GM12878 (cell line): Measurements from ENCODE around the gene ITGA3. TPM values are rescaled to one million over a fixed set of nuclear protein-coding genes. Genes with fewer than 3 reads are reported as not detected.

ENCODE experiments used
- BCL11A ChIP-seq: IDR thresholded peaks from 2 replicates; pipeline ENCODE4 v1.6.1; 2011; ENCODE audit warnings: low read depth, low read length
- CREM ChIP-seq: IDR thresholded peaks from 2 replicates; pipeline ENCODE4 v1.6.1; 2014; ENCODE audit warnings: antibody characterized with exemption, low read depth
- EGR1 ChIP-seq, 2 experiments: IDR thresholded peaks; 1 replicate in 1 of 2; 2 replicates in 1 of 2; pipeline ENCODE4 v1.6.1; 2011 to 2012; ENCODE audit warnings: low read depth in 2 of 2, low read length in 2 of 2, borderline replicate concordance in 1 of 2, mild to moderate bottlenecking in 1 of 2, moderate library complexity in 1 of 2
- GATAD2B ChIP-seq: fragments of 450-650 bp; conservative IDR thresholded peaks from 2 replicates; pipeline ENCODE4 v1.6.1; 2017; ENCODE audit warnings: low read depth, mild to moderate bottlenecking, moderate library complexity
- IRF4 ChIP-seq: IDR thresholded peaks from 2 replicates; pipeline ENCODE4 v1.6.1; 2011; ENCODE audit warnings: low read depth, low read length
- KLF5 ChIP-seq: fragments of 450-650 bp; IDR thresholded peaks from 2 replicates; pipeline ENCODE4 v1.6.1; 2014; ENCODE audit warnings: mild to moderate bottlenecking; ENCODE audit not compliant: partially characterized antibody
- MEF2A ChIP-seq: IDR thresholded peaks from 2 replicates; pipeline ENCODE4 v1.6.1; 2011; ENCODE audit warnings: low read depth, mild to moderate bottlenecking, low read length, moderate library complexity; ENCODE audit not compliant: insufficient read depth
- MXI1 ChIP-seq: fragments of 150-350 bp; IDR thresholded peaks from 2 replicates; pipeline ENCODE4 v1.6.1; 2011; ENCODE audit warnings: low read depth, mild to moderate bottlenecking, inconsistent platforms, low read length, improper control_type of control experiment
- NFXL1 ChIP-seq: fragments of 450-650 bp; IDR thresholded peaks from 2 replicates; pipeline ENCODE4 v1.6.1; 2017; ENCODE audit warnings: antibody characterized with exemption, mild to moderate bottlenecking, borderline replicate concordance
- NR2C1 ChIP-seq: fragments of 450-650 bp; IDR thresholded peaks from 2 replicates; pipeline ENCODE4 v1.6.1; 2017; ENCODE audit warnings: antibody characterized with exemption, mild to moderate bottlenecking, moderate library complexity
- NR2F1 ChIP-seq: fragments of 450-650 bp; conservative IDR thresholded peaks from 2 replicates; pipeline ENCODE4 v1.6.1; 2017; ENCODE audit warnings: mild to moderate bottlenecking
- PAX5 ChIP-seq: IDR thresholded peaks from 2 replicates; pipeline ENCODE4 v1.6.1; 2011; ENCODE audit warnings: low read depth, low read length, borderline replicate concordance
- POLR2AphosphoS5 ChIP-seq: IDR thresholded peaks from 2 replicates; pipeline ENCODE4 v1.6.1; 2011; ENCODE audit warnings: mild to moderate bottlenecking, low read length, inconsistent platforms
- RFX5 ChIP-seq: IDR thresholded peaks from 2 replicates; pipeline ENCODE4 v1.6.1; 2011; ENCODE audit warnings: low read depth, low read length, improper control_type of control experiment
- SIX5 ChIP-seq: IDR thresholded peaks from 2 replicates; pipeline ENCODE4 v1.6.1; 2011; ENCODE audit warnings: mild to moderate bottlenecking, low read depth, low read length, moderate library complexity; ENCODE audit not compliant: severe bottlenecking
- SREBF1 ChIP-seq: IDR thresholded peaks from 2 replicates; pipeline ENCODE4 v1.6.1; 2012; ENCODE audit warnings: mild to moderate bottlenecking, low read length
- SUPT20H ChIP-seq: IDR thresholded peaks from 2 replicates; pipeline ENCODE4 v1.6.1; 2011; ENCODE audit warnings: low read depth, mild to moderate bottlenecking, low read length, moderate library complexity, borderline replicate concordance; ENCODE audit not compliant: control insufficient read depth
- TCF7 ChIP-seq: IDR thresholded peaks from 2 replicates; pipeline ENCODE4 v1.6.1; 2014; ENCODE audit warnings: antibody characterized with exemption, borderline replicate concordance
- WRNIP1 ChIP-seq: IDR thresholded peaks from 2 replicates; pipeline ENCODE4 v1.6.1; 2011; ENCODE audit warnings: low read depth, low read length, improper control_type of control experiment, borderline replicate concordance
- ZBED1 ChIP-seq: IDR thresholded peaks from 2 replicates; pipeline ENCODE4 v1.6.1; 2016; ENCODE audit warnings: borderline replicate concordance
- ZZZ3 ChIP-seq: IDR thresholded peaks from 2 replicates; pipeline ENCODE4 v1.6.1; 2011; ENCODE audit warnings: low read depth; ENCODE audit not compliant: control insufficient read depth, insufficient read length
- polyA plus RNA-seq, 11 experiments: library from polyadenylated mRNA; depleted of rRNA in 4 of 11; unstranded in 6 of 11; stranded (reverse) in 5 of 11; fragments of >200 nt; fragmentation: Nextera tagmentation in 4 of 11; fragmentation: Illumina TruSeq in 1 of 11; extraction: Ambion mirVana in 4 of 11; extraction: Trizol in 1 of 11; gene quantifications; 1 replicate in 1 of 11; 2 replicates in 10 of 11; pipeline versions ENCODE4 v1.2.1 to v1.2.3, GENCODE V29; 2011 to 2016; ENCODE audit warnings: inconsistent platforms in 2 of 11, missing spikeins in 2 of 11, low read depth in 1 of 11
- total RNA-seq, 4 experiments: library from RNA; depleted of rRNA in 3 of 4; stranded (reverse); fragments of >200 nt in 3 of 4; fragmentation: Illumina TruSeq in 1 of 4; extraction: Trizol in 1 of 4; gene quantifications; 2 replicates each; pipeline versions ENCODE4 v1.2.1 to v1.2.3, GENCODE V29; 2013 to 2021
- TF ChIP-seq, protein P1 (sequence below): fragments of 450-650 bp; IDR thresholded peaks from 2 replicates; pipeline ENCODE4 v1.6.1; 2018; ENCODE audit warnings: borderline replicate concordance, mild to moderate bottlenecking; ENCODE audit not compliant: partially characterized antibody
- TF ChIP-seq, protein P2 (sequence below): IDR thresholded peaks from 2 replicates; pipeline ENCODE4 v1.6.1; 2012; ENCODE audit warnings: low read length, inconsistent platforms
- TF ChIP-seq, protein P3 (sequence below): fragments of 450-650 bp; IDR thresholded peaks from 2 replicates; pipeline ENCODE4 v1.6.1; 2017; ENCODE audit warnings: mild to moderate bottlenecking, moderate library complexity

ITGA3 gene
- total and polyA plus RNA-seq, 10 of the 15 experiments (the other 5 are each of a cell fraction or from before 2014, with no cell fraction given), result 0.29 to 13.4 (median 6.6) TPM

DNA sequence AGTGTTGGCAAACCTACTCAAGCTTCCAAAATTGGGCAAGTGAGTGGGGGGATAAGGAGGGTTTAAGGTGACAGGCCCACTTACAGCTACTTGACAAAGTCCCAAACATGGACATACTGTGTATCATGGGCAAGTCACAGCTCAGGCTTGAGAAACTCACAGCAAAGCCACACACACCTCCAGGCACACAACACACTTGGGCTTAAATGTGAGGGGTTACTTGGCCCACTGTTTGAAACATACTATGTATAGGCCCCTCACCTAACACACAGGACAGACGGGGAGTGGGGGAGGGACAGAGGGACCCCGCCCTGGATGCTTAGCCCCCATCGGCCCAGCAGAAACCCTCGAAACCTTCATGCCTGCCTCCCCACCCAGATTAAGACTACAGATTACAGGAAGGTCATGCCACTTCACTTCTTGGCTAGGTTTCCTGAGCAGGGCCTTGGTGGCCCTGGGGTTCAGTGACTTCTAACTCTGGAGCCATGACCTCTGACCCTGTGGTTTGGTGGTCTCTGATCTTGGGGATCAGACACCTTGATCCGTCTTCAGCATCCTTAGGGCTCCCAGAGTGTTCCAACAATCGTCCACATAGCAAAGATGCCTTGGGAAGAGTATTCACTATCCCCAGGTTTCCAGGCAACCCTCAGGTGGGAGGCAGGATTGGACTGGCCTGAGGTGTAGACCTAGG is 76.3 kb downstream of the ITGA3 start (continued):
- TF ChIP-seq, protein P1, sequence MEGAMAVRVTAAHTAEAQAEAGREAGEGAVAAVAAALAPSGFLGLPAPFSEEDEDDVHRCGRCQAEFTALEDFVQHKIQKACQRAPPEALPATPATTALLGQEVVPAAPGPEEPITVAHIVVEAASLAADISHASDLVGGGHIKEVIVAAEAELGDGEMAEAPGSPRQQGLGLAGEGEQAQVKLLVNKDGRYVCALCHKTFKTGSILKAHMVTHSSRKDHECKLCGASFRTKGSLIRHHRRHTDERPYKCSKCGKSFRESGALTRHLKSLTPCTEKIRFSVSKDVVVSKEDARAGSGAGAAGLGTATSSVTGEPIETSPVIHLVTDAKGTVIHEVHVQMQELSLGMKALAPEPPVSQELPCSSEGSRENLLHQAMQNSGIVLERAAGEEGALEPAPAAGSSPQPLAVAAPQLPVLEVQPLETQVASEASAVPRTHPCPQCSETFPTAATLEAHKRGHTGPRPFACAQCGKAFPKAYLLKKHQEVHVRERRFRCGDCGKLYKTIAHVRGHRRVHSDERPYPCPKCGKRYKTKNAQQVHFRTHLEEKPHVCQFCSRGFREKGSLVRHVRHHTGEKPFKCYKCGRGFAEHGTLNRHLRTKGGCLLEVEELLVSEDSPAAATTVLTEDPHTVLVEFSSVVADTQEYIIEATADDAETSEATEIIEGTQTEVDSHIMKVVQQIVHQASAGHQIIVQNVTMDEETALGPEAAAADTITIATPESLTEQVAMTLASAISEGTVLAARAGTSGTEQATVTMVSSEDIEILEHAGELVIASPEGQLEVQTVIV, result no peak
- no peak for TF ChIP-seq SREBF1
- no peak for TF ChIP-seq SIX5
- TF ChIP-seq, protein P2, sequence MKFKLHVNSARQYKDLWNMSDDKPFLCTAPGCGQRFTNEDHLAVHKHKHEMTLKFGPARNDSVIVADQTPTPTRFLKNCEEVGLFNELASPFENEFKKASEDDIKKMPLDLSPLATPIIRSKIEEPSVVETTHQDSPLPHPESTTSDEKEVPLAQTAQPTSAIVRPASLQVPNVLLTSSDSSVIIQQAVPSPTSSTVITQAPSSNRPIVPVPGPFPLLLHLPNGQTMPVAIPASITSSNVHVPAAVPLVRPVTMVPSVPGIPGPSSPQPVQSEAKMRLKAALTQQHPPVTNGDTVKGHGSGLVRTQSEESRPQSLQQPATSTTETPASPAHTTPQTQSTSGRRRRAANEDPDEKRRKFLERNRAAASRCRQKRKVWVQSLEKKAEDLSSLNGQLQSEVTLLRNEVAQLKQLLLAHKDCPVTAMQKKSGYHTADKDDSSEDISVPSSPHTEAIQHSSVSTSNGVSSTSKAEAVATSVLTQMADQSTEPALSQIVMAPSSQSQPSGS, result no peak
- no peak for TF ChIP-seq PAX5
- TF ChIP-seq IRF4, result no peak
- TF ChIP-seq GATAD2B, result no peak
- no peak for TF ChIP-seq SUPT20H
- TF ChIP-seq WRNIP1, result no peak
- TF ChIP-seq MEF2A, result no peak
- TF ChIP-seq, protein P3, sequence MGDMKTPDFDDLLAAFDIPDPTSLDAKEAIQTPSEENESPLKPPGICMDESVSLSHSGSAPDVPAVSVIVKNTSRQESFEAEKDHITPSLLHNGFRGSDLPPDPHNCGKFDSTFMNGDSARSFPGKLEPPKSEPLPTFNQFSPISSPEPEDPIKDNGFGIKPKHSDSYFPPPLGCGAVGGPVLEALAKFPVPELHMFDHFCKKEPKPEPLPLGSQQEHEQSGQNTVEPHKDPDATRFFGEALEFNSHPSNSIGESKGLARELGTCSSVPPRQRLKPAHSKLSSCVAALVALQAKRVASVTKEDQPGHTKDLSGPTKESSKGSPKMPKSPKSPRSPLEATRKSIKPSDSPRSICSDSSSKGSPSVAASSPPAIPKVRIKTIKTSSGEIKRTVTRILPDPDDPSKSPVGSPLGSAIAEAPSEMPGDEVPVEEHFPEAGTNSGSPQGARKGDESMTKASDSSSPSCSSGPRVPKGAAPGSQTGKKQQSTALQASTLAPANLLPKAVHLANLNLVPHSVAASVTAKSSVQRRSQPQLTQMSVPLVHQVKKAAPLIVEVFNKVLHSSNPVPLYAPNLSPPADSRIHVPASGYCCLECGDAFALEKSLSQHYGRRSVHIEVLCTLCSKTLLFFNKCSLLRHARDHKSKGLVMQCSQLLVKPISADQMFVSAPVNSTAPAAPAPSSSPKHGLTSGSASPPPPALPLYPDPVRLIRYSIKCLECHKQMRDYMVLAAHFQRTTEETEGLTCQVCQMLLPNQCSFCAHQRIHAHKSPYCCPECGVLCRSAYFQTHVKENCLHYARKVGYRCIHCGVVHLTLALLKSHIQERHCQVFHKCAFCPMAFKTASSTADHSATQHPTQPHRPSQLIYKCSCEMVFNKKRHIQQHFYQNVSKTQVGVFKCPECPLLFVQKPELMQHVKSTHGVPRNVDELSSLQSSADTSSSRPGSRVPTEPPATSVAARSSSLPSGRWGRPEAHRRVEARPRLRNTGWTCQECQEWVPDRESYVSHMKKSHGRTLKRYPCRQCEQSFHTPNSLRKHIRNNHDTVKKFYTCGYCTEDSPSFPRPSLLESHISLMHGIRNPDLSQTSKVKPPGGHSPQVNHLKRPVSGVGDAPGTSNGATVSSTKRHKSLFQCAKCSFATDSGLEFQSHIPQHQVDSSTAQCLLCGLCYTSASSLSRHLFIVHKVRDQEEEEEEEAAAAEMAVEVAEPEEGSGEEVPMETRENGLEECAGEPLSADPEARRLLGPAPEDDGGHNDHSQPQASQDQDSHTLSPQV, result no peak
- TF ChIP-seq KLF5, result no peak
- TF ChIP-seq NFXL1, result no peak
- no peak for TF ChIP-seq TCF7
- no peak for TF ChIP-seq RFX5
- TF ChIP-seq NR2C1, result 0 out of 2 replicates have a peak, but pooled peaks have one; percentile 20
- TF ChIP-seq ZZZ3, result no peak
- TF ChIP-seq POLR2AphosphoS5, result peak; percentile 55
- no peak for TF ChIP-seq ZBED1
- TF ChIP-seq MXI1, result no peak
- TF ChIP-seq BCL11A, result no peak
- no peak for TF ChIP-seq CREM
- TF ChIP-seq NR2F1, result peak; percentile 59
- no peak for TF ChIP-seq EGR1 (IDR thresholded peaks at IDR 0.05; ENCODE audit: borderline replicate concordance in 1 of 2, low read depth in 2 of 2, low read length in 2 of 2)
- TF ChIP-seq, all 136 proteins: peak for 5
